MCF 10A (cell line): ENCODE data around the gene WWOX. TPM values are rescaled to one million over a fixed set of nuclear protein-coding genes. Genes with fewer than 3 reads are reported as not detected.

Experiments used
- BruUV-seq: library from RNA; stranded (reverse); fragments of 400-500 nt; replicated peaks from 2 replicates; lab custom pipeline; 2021; lab: Mats Ljungman, UMichigan
- CTCF ChIA-PET: fragments of 300-600 bp; sonication (Branson Sonifier 250); formaldehyde crosslinking; extraction: SDS; loops from one replicate; lab custom pipeline; 2021; ENCODE audit warnings: antibody characterized with exemption, inconsistent platforms; lab: Yijun Ruan, JAX
- POLR2A ChIA-PET: fragments of 300-600, 350-650 bp; sonication (Branson Sonifier 250); formaldehyde crosslinking; extraction: SDS; loops from one replicate; lab custom pipeline; 2020; ENCODE audit warnings: antibody characterized with exemption, inconsistent platforms; lab: Yijun Ruan, JAX
- DNase-seq: peaks from one replicate; pipeline ENCODE4 v3.0.0-alpha.2; 2018; ENCODE audit not compliant: unreplicated experiment
- H3K27ac Mint-ChIP-seq: one replicate; pipeline ENCODE4 v1.8.0; 2022; ENCODE audit warnings: mild to moderate bottlenecking, low read depth, mixed read lengths; ENCODE audit not compliant: unreplicated experiment
- H3K27me3 Mint-ChIP-seq: one replicate; pipeline ENCODE4 v1.8.0; 2022; ENCODE audit warnings: mixed read lengths; ENCODE audit not compliant: insufficient read depth, unreplicated experiment
- H3K36me3 Mint-ChIP-seq: one replicate; pipeline ENCODE4 v1.8.0; 2022; ENCODE audit warnings: mild to moderate bottlenecking, moderate library complexity, mixed read lengths; ENCODE audit not compliant: insufficient read depth, unreplicated experiment
- H3K4me1 Mint-ChIP-seq: one replicate; pipeline ENCODE4 v1.8.0; 2022; ENCODE audit warnings: mixed read lengths; ENCODE audit not compliant: insufficient read depth, unreplicated experiment
- H3K4me3 Mint-ChIP-seq: one replicate; pipeline ENCODE4 v1.8.0; 2022; ENCODE audit warnings: mild to moderate bottlenecking, moderate library complexity, mixed read lengths; ENCODE audit not compliant: unreplicated experiment
- H3K9me3 Mint-ChIP-seq: one replicate; pipeline ENCODE4 v1.8.0; 2022; ENCODE audit warnings: mixed read lengths; ENCODE audit not compliant: unreplicated experiment
- intact Hi-C: fragments of 100-400 bp; cut with micrococcal nuclease; formaldehyde crosslinking; loops from 2 replicates; pipeline ENCODE4 v1.14.1; 2022
- total RNA-seq: library from RNA; stranded (reverse); gene quantifications from 2 replicates; pipeline ENCODE4 v1.2.3, GENCODE V29; 2022
- TF ChIP-seq, protein P1 (sequence below): fragments of 200-600 bp; IDR thresholded peaks from one replicate; pipeline ENCODE4 v1.8.0; 2022; ENCODE audit warnings: antibody characterized with exemption, mild to moderate bottlenecking; ENCODE audit not compliant: unreplicated experiment

WWOX gene
- total RNA-seq, 1 experiment from 2014 or later, result 18.1 TPM

GRCh38 chr16:78985716-78986605 is 886.5 kb downstream of the WWOX start:
- intact Hi-C loops, result no loop called here
- DNase-seq, result peak; percentile 62
- Mint-ChIP-seq H3K4me3 (no peak overlapping the region), H3K27ac (no peak overlapping the region), H3K36me3 (peaks cover 8% of the 10 kb centered on the region), H3K9me3 (no peaks in the 10 kb centered on the region), H3K4me1 (no peaks in the 10 kb centered on the region), H3K27me3 (no peaks in the 10 kb centered on the region)
- no TSS peak for BruUV-seq
- CTCF ChIA-PET, result interaction anchor here (0.6 kb wide), 1 partner anchor 143 kb away, joined by 3 read pairs; no protein-coding TSS in a partner anchor
- POLR2A ChIA-PET, result interaction anchor here (0.5 to 1.5 kb wide), 5 partner anchors 13 to 1505 kb away, joined by 3 to 6 read pairs (median 3); no protein-coding TSS in a partner anchor
- TF ChIP-seq, protein P1, sequence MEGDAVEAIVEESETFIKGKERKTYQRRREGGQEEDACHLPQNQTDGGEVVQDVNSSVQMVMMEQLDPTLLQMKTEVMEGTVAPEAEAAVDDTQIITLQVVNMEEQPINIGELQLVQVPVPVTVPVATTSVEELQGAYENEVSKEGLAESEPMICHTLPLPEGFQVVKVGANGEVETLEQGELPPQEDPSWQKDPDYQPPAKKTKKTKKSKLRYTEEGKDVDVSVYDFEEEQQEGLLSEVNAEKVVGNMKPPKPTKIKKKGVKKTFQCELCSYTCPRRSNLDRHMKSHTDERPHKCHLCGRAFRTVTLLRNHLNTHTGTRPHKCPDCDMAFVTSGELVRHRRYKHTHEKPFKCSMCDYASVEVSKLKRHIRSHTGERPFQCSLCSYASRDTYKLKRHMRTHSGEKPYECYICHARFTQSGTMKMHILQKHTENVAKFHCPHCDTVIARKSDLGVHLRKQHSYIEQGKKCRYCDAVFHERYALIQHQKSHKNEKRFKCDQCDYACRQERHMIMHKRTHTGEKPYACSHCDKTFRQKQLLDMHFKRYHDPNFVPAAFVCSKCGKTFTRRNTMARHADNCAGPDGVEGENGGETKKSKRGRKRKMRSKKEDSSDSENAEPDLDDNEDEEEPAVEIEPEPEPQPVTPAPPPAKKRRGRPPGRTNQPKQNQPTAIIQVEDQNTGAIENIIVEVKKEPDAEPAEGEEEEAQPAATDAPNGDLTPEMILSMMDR, result no peak

DNA sequence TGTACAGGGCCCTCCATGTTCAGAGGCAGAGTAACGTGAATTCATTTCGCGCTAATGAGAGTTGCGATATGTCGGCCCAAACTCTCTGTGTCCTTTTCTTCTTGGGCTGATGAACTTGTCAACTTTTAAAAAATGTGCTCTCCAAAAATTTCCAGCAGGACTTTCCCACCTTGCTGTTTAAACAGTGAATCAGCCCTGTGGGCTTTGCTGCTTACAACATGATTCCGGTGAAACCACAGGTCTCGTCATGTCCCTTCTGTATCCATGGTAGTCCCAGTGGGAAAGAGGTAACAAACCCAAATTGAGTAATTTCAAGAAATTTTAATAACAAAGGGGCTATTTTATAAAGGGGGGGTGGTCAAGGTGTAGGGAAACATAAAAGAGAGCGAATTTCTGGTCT is 888.2 kb downstream of the WWOX start:
- ChIA-PET POLR2A (interaction anchor here (1.5 kb wide), 1 partner anchor 208 kb away, joined by 3 read pairs; no protein-coding TSS in a partner anchor), CTCF (interaction anchor here (0.6 to 0.9 kb wide), 3 partner anchors 20 to 1090 kb away, joined by 3 read pairs; no protein-coding TSS in a partner anchor)
- H3K27me3 Mint-ChIP-seq, result no peaks in the 10 kb centered on the region
- TF ChIP-seq, protein P1, result no peak
- peak; percentile 82 for DNase-seq
- intact Hi-C loops, result no loop called here
- H3K4me1 Mint-ChIP-seq, result no peaks in the 10 kb centered on the region
- H3K4me3 Mint-ChIP-seq, result no peak overlapping the region
- BruUV-seq, result no TSS peak
- H3K36me3 Mint-ChIP-seq, result peaks cover 8% of the 10 kb centered on the region
- peak overlapping the region; percentile 3 for H3K27ac Mint-ChIP-seq
- no peaks in the 10 kb centered on the region for H3K9me3 Mint-ChIP-seq

DNA sequence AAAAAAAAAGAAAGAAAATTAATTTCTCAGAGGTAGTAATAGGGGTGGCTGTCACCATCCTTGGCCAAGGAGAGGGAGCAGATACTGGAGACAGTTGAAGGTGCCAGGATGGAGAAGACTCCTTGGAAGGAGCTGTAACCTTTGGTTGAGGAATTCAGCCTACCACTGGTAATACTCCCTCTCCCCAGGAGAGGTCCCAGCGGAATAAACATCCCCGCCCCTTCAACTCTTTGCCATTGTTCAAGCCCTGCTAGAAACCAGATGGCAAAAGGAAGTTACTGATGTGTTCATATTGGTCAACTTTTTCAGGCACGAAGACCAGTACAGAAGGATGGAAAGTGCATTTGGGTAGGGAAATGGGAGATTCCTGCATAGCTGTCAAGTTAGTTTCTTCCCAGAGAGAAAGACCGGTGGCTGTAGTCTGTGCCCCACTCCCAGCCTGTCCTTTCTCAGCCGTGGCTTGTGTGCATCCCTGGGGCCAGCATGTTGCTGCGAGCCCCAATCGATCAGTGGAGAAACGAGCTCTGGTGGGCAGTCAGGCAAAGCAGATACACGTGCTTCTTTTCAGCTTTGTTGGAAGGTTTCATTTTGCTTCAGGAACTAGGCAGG is 889.0 kb downstream of the WWOX start:
- TF ChIP-seq, protein P1, result no peak
- Mint-ChIP-seq H3K27me3 (no peaks in the 10 kb centered on the region), H3K9me3 (no peaks in the 10 kb centered on the region), H3K4me3 (no peak overlapping the region), H3K4me1 (no peaks in the 10 kb centered on the region), H3K27ac (peak overlapping the region; percentile 3), H3K36me3 (peaks cover 8% of the 10 kb centered on the region)
- CTCF ChIA-PET, result interaction anchor here (0.5 to 0.6 kb wide), 2 partner anchors 1095 to 1533 kb away, joined by 3 to 4 read pairs; no protein-coding TSS in a partner anchor
- BruUV-seq, result no TSS peak
- intact Hi-C loops, result no loop called here
- POLR2A ChIA-PET, result interaction anchor here (1.1 kb wide), 1 partner anchor 13 kb away, joined by 3 read pairs; no protein-coding TSS in a partner anchor
- no peak for DNase-seq

- H3K4me1 Mint-ChIP-seq, result no peaks in the 10 kb centered on the region
- DNase-seq, result no peak
- CTCF ChIA-PET, result interaction anchor here (0.6 kb wide), 1 partner anchor 20 kb away, joined by 4 read pairs; no protein-coding TSS in a partner anchor
- TF ChIP-seq, protein P1, result no peak
- no peaks in the 10 kb centered on the region for H3K27me3 Mint-ChIP-seq
- no peak overlapping the region for H3K27ac Mint-ChIP-seq
- BruUV-seq, result no TSS peak
- no peak overlapping the region for H3K4me3 Mint-ChIP-seq
- no peaks in the 10 kb centered on the region for H3K9me3 Mint-ChIP-seq
- intact Hi-C loops, result no loop called here
- POLR2A ChIA-PET, result no interaction called here
- H3K36me3 Mint-ChIP-seq, result peaks cover 8% of the 10 kb centered on the region
Observed at GRCh38 chr16:78990309-78990701, 890.9 kb downstream of the WWOX start.
